GM21529 (cell line): Measurements from ENCODE around the gene GRAMD1A.
"Not testable (repeated sequence)": the region's sequence is repeated elsewhere in the genome, so short reads cannot be mapped to it uniquely, and the experiment has no call there.

Experiments
- ATAC-seq: cut with Tn5 transposase; IDR thresholded peaks from one replicate; pipeline ENCODE4 v1.9.1; 2021; ENCODE audit not compliant: unreplicated experiment

GRAMD1A gene

DNA sequence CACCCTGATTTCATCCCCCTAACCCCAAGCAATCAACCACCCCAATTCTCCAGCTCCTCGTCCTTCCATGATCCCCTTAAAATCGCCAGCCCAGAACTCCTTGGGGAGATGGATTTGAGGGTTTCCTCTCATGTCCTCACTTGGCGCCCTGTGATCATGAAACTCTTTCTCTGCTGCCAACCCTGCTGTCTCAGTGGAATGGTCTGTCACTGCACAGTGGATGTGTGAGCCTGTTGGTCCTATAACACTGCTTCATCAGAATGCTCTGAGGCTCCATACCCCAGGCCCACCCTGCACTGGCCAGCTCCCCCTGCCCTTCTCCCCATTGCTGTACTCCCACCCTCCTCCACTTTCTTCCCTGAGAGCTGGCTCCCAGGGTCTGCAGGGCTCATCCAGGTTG, 23.5 kb upstream of the GRAMD1A start:
- no peak for ATAC-seq

DNA sequence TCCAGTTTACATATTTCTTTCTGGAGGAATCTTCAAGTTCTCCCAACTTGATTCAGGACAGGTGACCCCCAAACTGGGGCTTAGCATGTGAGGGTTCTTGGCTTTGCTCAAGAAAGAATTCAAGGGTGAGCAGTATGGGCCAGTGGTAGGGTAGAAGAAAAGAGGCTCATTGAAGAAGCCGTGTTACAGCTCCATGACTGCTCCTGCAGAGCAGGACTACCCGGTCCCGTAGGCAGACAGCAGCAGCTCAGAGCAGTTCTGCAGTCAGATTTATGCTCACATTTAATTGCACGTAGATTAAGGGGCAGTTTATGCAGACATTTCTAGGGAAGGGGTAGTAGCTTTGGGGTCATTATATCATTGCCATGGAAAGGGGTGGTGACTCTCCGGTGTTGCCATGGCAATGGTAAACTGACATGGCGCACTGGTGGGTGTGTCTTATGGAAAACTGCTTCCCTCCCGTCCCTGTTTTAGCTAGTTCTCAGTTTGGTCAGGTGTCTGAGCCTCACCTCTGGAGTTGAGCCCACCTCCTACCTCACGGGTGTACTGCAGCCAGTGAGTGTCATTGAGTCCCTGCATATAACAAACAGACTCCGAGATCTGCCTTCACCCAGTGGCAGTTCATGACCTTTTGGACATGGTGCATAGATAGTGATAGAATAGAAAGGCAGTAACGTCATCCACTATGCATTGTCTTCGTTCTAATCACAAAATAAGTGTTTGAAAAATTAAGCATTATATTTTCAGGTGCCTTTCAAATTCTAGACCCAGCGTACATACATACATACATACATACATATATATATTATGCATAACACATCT, 20.1 kb upstream of the GRAMD1A start:
- no peak for ATAC-seq

DNA sequence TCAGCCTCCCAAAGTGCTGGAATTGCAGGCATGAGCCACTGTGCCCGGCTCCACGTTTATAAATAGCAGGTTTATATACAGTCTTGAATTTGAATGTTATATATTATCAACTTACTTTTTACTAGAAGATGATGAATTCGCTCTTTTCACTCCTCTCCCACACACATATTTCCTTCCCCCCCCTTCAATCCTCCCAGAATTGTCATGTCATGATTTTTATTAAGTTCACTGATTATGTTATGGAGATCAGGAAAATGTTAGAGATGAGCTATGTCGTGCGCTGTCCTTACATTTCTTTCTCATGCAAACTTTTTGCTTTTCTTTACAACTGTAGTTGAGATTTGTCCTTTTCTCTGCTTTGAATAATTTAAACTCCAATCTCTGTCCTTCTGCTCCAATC, 17.8 kb upstream of the GRAMD1A start:
- no peak for ATAC-seq

DNA sequence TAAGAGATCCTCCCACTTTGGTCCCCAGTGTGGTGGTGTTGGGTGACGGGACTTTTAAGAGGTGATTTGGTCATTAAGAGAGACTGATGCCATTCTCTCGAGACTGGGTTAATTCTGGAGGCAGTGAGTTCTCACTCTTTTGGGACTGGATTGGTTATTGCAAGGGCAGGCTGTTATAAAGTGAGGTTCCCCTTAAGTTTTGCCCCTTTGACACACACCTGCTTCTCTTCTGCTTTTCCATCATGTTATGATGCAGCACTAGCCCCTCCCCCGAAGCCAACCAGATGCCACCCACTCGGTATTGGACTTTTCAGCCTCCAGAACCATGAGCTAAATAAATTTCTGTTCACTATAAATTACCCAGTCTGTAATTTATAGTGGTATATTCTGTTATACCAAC, 16.3 kb upstream of the GRAMD1A start:
- no peak for ATAC-seq

DNA sequence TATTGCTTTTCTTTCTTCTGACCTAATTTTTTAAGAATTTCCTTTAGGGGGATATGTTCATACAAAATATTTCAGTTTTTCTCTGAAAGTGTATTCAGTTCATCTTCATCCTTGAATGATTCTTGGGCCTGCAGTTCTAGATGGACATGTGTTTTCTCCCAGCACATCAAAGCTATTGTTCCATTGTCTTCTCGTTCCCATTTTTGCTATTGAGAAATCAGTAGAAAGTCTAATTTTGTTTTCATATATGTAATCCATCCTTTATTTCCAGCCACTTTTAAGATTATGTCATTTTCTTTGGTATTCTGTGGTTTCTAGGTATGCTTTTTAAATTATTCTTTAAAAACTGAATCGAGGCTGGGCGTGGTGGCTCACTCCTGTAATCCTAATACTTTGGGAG, 15.8 kb upstream of the GRAMD1A start:
- ATAC-seq, result no peak

DNA sequence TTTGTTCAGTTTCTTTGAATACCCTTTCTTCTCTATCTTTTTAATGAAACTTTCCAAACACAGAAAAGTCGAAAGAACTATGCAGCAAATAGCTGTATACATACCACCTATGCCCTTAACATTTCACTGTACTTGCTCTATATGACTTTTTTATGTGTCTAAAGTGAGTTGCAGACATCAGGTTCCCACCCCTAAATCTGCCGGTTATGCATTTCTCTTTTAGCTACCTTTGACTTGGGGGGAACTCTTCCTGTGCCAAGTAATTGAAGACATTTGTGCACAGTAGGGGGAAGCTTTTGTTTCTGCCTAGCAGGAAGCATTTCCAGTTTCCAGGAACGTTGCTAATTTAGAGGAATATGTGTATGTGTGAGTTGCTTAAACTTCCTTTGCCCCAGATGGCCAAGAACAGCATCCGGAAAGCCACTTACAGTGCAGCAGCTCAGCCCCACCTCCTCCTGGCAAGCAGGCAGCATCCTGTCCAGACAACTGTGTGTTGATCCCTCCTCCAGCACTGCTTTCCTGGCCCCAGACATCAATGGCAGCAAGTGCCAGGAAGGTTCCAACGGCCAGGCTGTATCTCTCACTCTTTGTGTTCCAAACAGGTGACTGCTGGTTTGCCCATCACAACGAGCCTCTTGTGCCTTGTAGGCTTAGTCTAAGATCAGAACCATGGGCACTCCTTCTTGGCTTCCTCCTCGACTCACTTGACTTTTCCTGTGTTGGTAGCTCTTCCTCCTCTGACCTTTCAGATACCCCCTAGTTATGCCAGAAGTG, 14.7 kb upstream of the GRAMD1A start:
- ATAC-seq, result no peak

DNA sequence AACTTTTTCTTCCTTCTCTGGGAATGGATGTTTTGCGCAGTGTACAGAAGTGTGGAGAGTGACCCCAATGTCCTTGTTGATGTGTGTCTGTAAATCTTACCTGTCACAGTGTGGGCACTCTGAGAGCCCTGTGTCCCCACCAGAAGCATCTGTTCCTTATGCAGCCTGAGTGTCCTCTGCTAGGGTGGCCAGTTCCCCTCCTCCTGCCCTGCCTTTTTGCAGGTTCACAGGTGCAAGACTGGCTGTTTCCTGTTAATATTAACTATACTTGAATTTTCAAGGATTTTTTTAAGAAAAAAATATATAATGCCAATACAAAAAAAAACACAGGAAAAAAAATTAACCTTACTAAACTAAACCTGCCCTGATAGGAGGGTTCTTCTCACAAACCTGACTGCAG, 12.0 kb upstream of the GRAMD1A start:
- ATAC-seq, result no peak

DNA sequence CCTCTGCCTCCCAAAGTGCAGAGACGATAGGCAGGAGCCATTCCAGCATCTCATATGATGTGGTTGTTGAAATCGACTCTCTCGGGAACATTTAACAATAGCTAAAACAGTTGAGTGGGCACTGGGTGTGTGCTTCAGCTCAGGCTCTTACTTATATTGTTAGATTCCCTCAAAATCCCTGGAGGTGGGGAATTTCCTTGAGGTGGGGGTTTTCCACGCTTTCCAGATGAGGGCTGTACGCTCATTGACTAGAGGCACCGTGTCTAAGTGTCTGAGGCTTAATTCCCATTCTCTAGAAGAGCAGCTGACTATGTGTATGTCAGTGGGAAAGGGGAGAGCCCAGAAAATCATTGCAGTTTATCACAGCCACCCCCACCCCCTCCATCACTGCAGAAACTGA, 10.8 kb upstream of the GRAMD1A start:
- no peak for ATAC-seq

DNA sequence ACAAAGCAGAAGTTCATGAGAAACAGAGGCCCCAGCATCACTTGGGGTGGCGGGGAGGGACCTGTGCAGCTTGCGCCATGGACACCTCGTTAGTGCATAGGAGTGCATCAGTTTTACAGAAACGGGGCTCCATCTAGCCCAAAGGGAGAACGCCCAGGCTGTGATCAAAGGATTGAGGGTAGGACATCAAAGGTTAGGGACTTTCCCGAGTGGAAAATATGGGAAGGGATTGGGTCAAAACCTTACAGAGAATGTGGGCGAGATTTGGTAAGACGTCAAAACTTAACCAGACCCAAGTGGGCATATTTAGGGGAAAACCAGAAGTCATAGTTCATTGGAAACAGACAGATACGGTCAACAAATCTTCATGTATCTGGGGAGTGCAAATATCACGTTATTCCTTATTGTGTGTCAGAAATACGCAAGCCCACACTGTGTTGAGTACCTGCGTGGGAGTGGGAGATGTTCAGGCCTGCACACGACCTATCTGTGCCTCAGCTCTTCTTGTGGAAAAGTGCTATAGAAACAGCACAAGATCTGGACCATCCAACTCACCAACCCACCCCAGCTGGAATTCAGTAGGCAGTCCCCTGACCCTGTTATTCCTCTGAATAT, 9.4 kb upstream of the GRAMD1A start:
- ATAC-seq, result no peak

DNA sequence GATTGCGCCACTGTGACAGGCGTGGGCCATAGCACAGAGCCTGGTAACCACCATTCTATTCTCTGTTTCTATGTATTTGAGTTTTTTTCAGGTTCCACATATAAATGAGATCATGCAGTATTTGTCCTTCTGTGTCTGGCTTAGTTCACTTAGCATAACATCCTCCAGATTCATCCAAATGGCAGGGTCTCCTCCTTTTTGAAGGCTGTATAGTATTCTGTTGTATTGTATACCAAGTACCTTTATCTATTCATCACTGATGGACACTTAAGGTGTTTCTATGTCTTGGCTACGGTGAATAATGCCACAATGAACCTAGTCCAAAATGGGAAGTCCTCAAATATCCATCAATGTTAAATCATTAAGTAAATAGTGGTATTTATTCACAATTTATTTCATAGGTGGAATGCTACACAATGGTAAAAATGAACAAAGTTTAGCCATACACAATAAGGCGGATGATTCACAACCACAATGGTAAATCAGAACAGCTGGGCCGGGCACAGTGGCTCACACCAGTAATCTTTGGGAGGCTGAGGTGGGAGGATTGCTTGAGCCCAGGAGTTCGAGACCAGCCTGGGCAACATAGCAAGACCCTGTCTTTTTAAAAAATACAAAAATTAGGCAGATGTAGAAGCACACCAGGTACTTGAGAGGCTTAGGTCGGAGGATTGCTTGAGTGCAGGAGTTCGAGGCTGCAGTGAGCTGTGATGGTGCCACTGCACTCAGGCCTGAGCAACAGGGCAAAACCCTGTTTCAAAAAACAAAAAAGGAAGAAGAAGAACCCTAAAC, 8.4 kb upstream of the GRAMD1A start:
- ATAC-seq, result no peak

DNA sequence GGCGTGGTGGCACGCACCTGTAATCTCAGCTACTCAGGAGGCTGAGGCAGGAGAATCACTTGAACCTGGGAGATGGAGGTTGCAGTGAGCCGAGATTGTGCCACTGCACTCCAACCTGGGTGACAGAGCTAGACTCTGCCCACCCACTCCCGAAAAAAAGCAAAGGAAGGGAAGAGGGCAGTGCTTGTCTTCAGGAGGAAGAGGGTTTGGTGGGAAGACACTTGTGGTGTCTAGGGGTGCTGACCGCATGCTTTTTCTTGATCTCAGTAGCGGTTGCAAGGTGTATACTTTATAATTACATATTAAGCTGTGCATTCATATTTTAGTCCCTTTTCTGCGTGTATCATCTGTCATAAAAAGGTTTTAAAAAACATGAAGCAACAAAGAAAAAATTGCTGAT, 7.5 kb upstream of the GRAMD1A start:
- not testable (repeated sequence) for ATAC-seq

DNA sequence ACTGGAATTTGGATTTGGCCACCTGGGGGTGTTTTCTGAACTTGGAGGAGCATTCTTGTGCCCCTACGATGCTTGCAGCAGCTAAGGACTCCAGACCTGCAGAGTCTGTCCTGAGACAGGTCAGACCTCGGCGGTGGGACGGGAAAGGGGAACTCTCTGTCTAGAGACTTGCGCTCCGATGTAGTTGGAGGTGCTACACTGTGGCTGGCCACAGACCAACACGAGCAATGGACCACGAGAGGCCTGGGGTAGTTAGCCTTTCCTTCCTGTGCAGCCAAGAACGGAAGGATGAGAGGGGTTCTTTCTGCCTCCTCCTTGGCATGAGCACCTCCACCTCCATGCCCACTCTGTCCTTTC, 5.9 kb upstream of the GRAMD1A start:
- no peak for ATAC-seq

DNA sequence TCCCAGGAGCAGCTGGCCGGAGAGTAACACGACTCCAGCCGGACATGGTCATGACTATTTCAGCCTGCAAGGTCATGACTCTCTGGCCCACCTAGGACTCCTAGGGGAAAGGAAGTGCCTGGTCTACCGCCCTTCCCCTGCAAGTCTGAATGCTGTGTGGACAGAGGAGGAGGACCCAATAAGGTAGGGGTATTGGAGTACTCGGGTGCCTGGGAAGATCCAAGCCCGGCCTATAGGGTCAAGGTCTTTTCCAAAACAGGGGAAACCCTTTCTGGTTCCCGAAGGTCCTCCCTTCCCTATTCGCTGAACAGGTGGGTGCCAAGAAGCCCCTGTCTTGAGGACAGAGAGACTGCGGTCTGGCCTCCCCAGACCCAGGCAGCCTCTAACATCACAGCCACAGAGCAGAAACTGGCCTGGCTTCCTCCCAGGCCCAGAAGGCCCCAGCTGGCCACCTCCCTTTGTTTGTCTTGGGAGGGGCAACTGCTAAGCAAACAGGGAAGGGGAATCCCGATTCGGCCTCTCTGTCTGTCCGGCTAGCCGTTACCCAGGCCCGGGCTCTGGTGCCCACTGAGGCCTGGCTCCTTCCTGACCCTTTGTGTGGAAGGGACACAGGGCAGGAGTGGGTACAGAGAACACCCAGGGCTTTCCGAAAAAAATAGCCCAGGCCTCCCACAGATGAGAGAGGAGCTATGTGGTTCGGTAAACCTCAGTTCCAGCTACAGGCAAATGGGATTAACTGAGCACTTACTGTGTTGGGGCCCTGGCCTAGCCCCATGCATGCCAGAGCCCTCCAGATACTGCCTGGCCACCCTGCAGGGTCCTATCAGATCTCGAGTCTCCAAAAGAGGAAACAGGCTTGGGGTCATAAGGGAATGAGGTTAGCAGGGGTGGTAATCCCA, 5.2 kb upstream of the GRAMD1A start:
- ATAC-seq, result no peak

DNA sequence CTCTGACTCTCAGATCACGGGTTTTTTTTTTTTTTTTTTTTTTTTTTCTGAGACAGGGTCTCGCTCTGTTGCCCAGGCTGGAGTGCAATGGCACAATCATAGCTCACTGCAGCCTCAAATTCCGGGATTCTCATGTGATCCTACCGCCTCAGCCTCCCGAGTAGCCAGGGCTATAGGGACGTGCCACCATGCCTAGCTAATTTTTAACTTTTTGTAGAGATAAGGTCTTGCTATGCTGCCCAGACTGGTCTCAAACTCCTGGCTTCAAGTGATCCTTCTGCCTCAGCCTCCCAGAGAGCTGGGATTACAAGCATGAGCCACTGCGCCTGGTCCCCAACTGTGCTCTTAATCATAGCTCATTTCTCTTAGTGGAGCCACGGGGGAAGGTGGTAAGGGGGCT, 4.6 kb upstream of the GRAMD1A start:
- ATAC-seq, result no peak

DNA sequence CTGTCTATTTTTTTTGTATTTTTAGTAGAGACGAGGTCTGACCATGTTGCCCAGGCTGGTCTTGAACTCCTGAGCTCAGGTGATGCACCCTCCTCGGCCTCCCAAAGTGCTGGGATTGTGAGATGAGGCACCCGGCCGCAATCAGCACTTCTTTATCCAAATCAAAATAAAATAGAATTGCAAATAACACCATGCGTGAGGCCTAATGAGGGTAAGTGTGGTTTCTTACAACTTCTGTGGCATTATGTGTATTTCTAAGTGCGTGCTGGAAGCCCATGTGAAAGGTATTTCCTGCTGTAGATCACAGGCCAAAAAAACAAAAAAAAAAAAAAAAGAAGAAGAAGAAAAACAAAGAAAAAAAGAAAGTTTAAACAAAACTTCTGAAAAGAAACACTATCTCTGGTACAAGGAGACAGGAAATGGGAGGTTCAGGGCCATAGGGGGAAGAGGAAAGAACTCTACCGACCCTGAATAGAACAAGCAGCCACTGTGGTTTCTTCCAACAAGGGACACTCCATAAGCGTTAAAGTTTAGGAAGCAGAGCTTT, 3.0 kb upstream of the GRAMD1A start:
- ATAC-seq, result no peak

DNA sequence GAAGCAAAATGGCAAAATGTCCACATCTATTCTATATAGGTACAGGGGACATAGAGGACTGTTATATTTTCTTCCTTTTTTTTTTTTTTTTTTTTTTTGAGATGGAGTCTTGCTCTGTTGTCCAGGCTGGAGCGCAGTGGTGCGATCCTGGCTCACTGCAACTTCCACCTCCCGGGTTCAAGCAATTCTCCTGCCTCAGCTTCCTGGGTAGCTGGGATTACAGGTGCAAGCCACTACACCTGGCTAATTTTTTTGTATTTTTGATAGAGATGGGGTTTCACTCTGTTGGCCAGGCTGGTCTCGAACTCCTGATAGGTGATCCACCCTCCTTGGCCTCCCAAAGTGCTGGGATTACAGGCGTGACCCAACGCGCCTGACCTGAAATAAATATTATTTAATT, 1.9 kb upstream of the GRAMD1A start:
- ATAC-seq, result not testable (repeated sequence)

DNA sequence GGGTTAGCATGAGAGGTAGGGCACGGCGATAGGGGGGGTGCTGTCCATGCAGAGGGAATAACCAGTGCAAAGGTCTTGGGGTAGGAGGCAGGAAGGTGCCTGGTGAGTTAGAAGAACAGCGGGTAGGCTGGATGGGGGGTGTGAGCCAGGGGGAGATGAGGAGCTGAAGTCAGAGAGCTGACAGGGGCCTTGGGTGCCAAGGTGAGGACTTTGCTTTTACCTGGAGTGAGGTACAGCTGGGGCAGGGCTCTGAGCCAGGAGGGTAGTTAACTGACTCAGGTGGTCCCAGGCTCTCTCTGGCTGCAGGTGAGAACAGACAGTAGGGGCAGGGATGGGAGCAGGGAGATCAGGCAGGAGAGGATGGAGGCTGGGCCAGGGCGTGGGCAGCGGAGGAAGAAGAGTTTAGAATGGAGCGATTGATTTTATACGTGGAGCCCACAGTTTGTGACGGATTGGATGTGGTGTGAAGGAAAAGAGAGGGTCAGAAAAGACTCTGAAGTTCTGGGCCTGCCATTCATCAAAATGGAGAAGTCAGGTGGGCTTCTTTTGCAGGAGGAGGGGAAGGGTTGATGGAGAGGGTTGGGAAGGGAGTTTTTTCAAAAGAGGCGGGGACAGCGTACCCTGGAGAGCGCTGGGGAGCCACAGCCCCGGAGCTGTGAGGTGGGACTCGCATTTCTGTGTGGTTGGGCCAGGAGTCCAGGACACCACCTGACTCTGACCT, 1.2 kb upstream of the GRAMD1A start:
- no peak for ATAC-seq

DNA sequence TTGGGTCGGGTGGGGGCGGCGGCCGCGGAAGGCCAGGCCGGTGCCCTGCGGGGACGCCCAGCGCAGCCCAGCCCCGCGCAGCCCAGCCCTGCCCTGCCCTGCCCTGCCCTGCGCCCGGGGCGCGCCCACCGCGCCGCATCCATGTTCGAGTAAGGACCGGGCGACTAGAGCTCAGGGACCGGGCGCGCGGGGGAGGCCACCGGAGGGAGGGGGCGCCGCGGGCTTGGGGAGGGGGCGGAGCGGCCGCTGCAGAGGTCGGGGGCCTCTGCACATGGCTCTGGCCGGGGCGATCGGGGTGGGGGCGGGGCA, 169 bp downstream of the GRAMD1A start:
- no peak for ATAC-seq

DNA sequence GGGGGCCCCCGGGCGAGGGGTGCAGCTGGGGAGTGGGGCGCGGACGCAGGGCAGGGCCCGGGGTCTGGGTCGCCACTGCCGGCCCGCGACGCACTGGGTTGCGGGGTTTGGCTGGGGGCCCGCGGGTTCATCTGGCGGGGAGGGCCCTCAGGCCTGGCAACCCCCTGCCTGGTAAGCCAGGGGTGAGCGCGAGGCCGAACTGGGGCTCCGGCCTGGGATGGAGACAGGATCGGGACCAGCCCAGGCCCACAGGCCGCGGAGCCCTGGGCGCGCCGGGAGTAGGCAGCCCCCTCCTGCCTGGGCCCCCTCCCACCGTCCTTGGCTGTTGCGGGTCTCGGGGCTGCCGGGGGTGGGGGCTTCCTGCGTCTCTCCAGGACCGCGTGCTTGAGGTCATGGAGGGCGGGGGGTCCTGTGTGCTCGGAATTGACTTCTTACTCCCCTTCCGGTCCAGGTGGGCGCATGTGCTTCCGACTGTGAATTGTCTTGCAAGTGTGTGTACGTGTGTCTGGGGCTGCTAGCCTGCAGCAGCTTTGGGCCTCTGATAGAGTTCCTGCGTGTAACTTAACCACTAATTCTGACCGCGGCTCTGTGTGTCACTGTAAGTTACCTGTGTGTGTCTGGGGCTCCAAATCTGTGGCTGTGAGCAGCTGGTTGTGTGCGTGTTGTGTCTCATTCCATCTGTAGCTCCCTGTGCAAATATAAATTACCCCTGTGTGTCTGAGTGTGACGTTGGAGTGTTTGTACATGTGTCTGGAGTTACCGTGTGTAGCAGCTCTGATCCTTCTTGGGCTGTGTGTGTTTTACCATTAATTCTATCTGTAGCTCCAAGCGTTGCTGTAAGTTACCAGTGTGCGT, 751 bp downstream of the GRAMD1A start:
- ATAC-seq, result no peak
